ENCODE measurements around the gene ARSJ.

Gene ARSJ

GRCh38 chr4:113996599-113997177, 17.2 kb upstream of the ARSJ start:
- H3K4me3 ChIP-seq (ENCODE audit: low read depth, low read length) = no peak overlapping the region
- no peak for TF ChIP-seq MAX (IDR thresholded peaks at IDR 0.05; ENCODE audit: low read depth, low read length)
- no peak for DNase-seq (ENCODE audit: low read depth)

GRCh38 chr4:113993887-113994286, 14.4 kb upstream of the ARSJ start:
- no peak for TF ChIP-seq MYC (IDR thresholded peaks at IDR 0.05; ENCODE audit: low read depth, low read length)
- no peak for TF ChIP-seq CTCF (IDR thresholded peaks at IDR 0.05; ENCODE audit: low read depth, low read length)
- no peak for TF ChIP-seq MAX (IDR thresholded peaks at IDR 0.05; ENCODE audit: low read depth, low read length)
- TF ChIP-seq POLR2A (IDR thresholded peaks at IDR 0.05; ENCODE audit: extremely low read depth, insufficient read length) = no peak
- no peak for DNase-seq (ENCODE audit: low read depth)
- no peak overlapping the region for H3K4me3 ChIP-seq (ENCODE audit: low read depth, low read length)

GRCh38 chr4:113990886-113991285, 11.4 kb upstream of the ARSJ start:
- DNase-seq (ENCODE audit: low read depth) = no peak
- TF ChIP-seq MAX (IDR thresholded peaks at IDR 0.05; ENCODE audit: low read depth, low read length) (no peak), CTCF (IDR thresholded peaks at IDR 0.05; ENCODE audit: low read depth, low read length) (no peak)
- no peak overlapping the region for H3K4me3 ChIP-seq (ENCODE audit: low read depth, low read length)

GRCh38 chr4:113987382-113987941, 8.0 kb upstream of the ARSJ start:
- no peak overlapping the region for H3K4me3 ChIP-seq (ENCODE audit: low read depth, low read length)
- TF ChIP-seq CTCF (IDR thresholded peaks at IDR 0.05; ENCODE audit: low read depth, low read length) (no peak), MAX (IDR thresholded peaks at IDR 0.05; ENCODE audit: low read depth, low read length) (no peak), MYC (IDR thresholded peaks at IDR 0.05; ENCODE audit: low read depth, low read length) (no peak), POLR2A (IDR thresholded peaks at IDR 0.05; ENCODE audit: extremely low read depth, insufficient read length) (no peak)
- no peak for DNase-seq (ENCODE audit: low read depth)

- no peak overlapping the region for H3K4me3 ChIP-seq (ENCODE audit: low read depth, low read length)
- TF ChIP-seq CTCF (IDR thresholded peaks at IDR 0.05; ENCODE audit: low read depth, low read length) (no peak), MYC (IDR thresholded peaks at IDR 0.05; ENCODE audit: low read depth, low read length) (no peak), MAX (IDR thresholded peaks at IDR 0.05; ENCODE audit: low read depth, low read length) (no peak), POLR2A (IDR thresholded peaks at IDR 0.05; ENCODE audit: extremely low read depth, insufficient read length) (no peak)
- DNase-seq (ENCODE audit: low read depth) = no peak
Measured at GRCh38 chr4:113982181-113982580, 2.7 kb upstream of the ARSJ start.

- no peak for DNase-seq (ENCODE audit: low read depth)
- TF ChIP-seq MAX (IDR thresholded peaks at IDR 0.05; ENCODE audit: low read depth, low read length) (no peak), MYC (IDR thresholded peaks at IDR 0.05; ENCODE audit: low read depth, low read length) (no peak), POLR2A (IDR thresholded peaks at IDR 0.05; ENCODE audit: extremely low read depth, insufficient read length) (no peak), CTCF (IDR thresholded peaks at IDR 0.05; ENCODE audit: low read depth, low read length) (no peak)
- H3K4me3 ChIP-seq (ENCODE audit: low read depth, low read length) = no peak overlapping the region
Measured at GRCh38 chr4:113981591-113981990, 2.1 kb upstream of the ARSJ start.

Measured in NB4 (cell line).